GM18511 (cell line): ENCODE results near the gene E2F4.
A peak's percentile ranks its signal among the peaks of the same experiment; 100 is the strongest.

ENCODE experiments used
- ATAC-seq: cut with Tn5 transposase; IDR thresholded peaks from one replicate; pipeline ENCODE4 v1.9.1; 2021; ENCODE audit warnings: mild to moderate bottlenecking, moderate library complexity; ENCODE audit not compliant: unreplicated experiment

E2F4 gene

GRCh38 chr16:67191995-67192681 lies at the start of gene E2F4:
TSS of gene E2F4 (plus strand) at chr16:67192155. CDS start at chr16:67192228, 73 bp downstream.
- peak; percentile 91 for ATAC-seq

GRCh38 chr16:67142342-67142741 lies 49.6 kb upstream of the E2F4 start:
- ATAC-seq = no peak

DNA sequence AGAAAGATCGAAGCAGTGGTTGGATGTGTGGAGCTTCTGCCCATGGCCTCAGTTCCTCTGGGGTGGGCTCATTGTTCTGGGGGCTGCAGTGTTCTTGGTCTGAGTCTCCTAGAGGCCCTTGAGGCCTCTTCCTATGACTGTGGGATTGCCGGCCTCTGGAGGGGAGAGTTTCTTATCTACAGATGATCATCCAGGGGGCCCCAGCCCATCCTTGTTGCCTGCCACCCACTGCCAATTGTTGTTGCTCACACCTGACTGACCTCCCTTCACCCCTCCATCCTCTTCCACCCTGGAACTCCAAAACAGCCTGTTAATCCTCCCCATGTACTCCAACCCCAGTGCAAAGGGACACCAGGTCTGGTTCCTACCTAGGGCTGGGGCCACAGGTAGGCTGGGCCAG lies 47.0 kb upstream of the E2F4 start:
- ATAC-seq = no peak

DNA sequence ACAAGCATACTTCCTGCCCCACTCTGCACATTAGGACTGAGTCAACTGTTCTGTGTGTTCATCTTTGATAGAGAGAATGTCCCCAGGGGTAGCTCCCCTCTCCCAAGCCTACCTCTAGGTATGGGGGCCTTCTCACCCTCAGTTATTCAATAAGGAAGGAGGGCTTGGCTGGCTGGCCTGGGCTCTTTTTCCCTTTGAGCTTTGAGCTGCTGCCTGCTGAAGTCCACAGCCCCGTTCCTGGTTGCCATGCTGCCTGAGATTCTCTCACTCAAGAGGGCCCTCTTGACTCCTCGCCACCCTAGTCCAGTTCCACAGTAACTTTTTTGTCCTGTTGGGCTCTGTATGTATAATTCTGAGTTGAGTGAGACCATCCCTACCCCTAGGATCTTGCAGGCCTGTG lies 46.2 kb upstream of the E2F4 start:
- no peak for ATAC-seq

GRCh38 chr16:67146523-67147357 lies 45.2 kb upstream of the E2F4 start:
- no peak for ATAC-seq

DNA sequence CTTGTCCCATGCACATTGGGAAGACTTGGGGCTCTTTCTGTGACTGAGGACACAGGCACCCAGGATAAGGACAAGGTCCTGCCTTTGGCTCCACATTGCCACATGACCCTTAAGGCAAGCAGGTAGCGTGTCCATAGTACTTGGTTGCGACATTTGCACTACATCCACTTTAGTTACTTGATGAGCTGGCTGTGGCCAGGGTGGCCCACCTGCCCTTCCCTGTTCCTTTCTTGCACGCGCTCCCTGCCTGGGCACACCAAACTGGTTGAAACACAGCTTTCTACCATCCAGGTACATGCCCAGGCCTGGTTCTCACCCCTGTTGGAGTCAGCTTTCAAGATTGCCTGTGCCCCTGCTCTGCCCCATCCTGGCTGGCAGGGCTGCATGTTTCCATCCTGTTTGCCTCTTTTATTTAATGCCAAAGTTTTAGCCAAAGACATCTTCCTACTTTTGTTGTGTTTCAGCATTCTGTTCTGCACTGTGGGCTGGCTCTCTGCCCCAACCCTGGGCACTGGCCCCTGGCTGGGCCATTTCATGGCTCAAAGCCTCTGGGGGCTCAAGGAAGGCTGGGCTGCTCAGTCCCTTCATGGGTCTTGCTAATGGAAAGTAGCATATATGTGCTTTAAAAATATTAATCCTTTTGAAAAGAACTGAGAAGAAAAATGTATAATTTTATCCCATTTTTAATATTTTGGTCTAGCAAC lies 44.4 kb upstream of the E2F4 start:
- ATAC-seq = no peak

DNA sequence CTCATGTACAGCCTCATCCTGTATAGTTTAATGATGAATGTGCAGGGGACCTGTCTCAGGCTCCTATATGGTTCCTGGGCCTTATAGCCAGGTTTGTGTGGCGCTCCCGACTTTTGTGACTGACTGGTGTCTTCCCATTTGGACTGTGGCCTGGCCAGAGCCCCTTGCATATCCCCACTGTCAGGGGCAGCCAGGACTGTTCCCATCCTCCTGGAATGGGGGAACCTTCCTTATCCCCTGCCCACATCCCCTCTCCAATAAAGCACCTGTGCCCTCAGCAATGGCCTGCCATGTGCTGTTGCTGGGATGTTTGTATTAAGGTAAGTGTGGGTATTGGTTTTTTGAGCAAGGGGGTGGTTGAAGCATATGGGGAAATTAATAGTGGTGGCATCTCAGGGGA lies 43.7 kb upstream of the E2F4 start:
- ATAC-seq = no peak

- no peak for ATAC-seq
These were observed 43.2 kb upstream of the E2F4 start for GRCh38 chr16:67148656-67149275.

- ATAC-seq = no peak
These were observed 42.5 kb upstream of the E2F4 start for GRCh38 chr16:67149276-67150046.

GRCh38 chr16:67150047-67150832 lies 41.7 kb upstream of the E2F4 start:
- ATAC-seq = peak; percentile 40

DNA sequence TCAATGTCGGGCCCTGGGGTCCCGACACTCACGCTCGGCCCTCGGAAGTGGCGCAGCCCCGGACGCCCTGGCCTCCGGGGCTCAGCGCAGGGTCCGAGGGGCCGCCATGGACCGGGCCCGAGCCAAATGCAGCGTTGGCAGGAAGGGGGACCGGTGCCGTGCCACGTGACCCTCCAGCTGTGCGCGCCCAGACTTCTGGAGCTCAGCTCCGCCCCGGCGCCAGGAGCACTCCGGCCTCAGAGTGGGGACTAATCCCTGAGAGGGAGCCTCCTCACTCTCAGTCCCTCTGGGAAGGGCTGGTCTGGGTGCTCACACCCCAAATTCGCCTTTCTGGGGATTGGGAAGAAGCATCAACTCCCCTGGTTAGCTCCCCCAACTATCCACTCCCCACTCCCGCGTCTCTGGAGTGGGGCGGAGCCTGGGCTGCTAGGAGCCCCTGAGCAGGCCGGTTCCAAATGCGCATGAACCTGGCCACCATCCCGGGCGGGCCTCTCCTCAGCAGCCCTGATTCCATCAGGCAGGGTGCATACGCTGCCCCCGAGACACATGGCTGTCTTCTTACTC lies 41.0 kb upstream of the E2F4 start, which contains the start of gene B3GNT9:
Gene B3GNT9, minus strand, starts transcription at position 166 of the 564 bp plus-strand sequence. CDS start 513 bp downstream, outside the sequence.
- peak; percentile 75 for ATAC-seq

GRCh38 chr16:67151431-67152097 lies 40.4 kb upstream of the E2F4 start:
- ATAC-seq = no peak

GRCh38 chr16:67154578-67155294 lies 37.2 kb upstream of the E2F4 start:
- no peak for ATAC-seq

GRCh38 chr16:67155295-67156142 lies 36.4 kb upstream of the E2F4 start:
- ATAC-seq = no peak

- no peak for ATAC-seq
These were observed 35.7 kb upstream of the E2F4 start for GRCh38 chr16:67156143-67156844.

DNA sequence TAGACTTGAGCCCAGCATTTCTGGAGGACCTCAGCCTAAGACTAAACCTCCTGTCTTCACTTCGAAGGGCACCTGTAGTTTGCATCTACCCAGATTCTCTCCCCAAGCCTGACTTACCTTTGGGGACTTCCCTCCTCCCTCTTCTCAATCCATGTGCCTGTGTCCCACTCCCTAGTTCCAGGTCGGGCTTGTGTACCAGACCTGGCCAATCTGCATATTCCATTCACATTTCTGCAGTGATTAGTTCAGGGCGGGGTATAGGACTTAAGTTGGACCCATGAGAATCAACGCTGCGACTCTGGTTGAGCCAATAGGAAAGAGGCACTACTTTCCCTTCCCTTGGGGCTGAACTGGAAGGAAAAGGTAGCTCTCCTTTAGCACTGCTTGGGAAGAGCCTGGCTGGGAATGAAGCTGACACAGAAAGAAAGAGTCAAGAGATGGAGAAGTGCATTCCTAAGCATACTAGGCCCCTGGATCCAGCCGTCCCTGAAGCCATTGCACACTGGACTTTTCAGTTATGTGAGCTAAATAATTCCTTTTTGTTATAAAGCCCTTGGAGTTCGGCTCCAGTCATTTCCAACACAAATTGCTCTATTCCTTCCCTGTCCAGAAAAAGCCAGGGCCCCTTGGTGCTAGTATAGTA lies 34.7 kb upstream of the E2F4 start:
- ATAC-seq = no peak
